Hepatocyte (in vitro differentiated cells): ENCODE measurements around the gene TSPAN4. TPM values are rescaled to one million over a fixed set of nuclear protein-coding genes. Genes with fewer than 3 reads are reported as not detected.

Experiments used
- DNase-seq: peaks from one replicate; pipeline ENCODE4 v3.0.0-alpha.2; 2016; ENCODE audit warnings: low spot score
- H2AFZ ChIP-seq: fragments of 200-600 bp; sonication (generic); 2 replicates; pipeline ENCODE4 v1.6.0; 2016; ENCODE audit warnings: antibody characterized with exemption, mild to moderate bottlenecking
- H3K27ac ChIP-seq: fragments of 200-600 bp; sonication (generic); 2 replicates; pipeline ENCODE4 v1.5.1; 2016; ENCODE audit warnings: mild to moderate bottlenecking
- H3K27me3 ChIP-seq: fragments of 200-600 bp; sonication (generic); 2 replicates; pipeline ENCODE4 v1.6.1; 2016
- H3K36me3 ChIP-seq: fragments of 200-600 bp; sonication (generic); replicated peaks from 2 replicates; pipeline ENCODE4 v1.5.1; 2016; ENCODE audit warnings: low read depth; ENCODE audit not compliant: insufficient read depth
- H3K4me1 ChIP-seq: fragments of 200-600 bp; sonication (generic); 2 replicates; pipeline ENCODE4 v1.5.1; 2016; ENCODE audit warnings: mild to moderate bottlenecking, moderate library complexity; ENCODE audit not compliant: insufficient read depth
- H3K4me2 ChIP-seq: fragments of 200-600 bp; sonication (generic); 2 replicates; pipeline ENCODE4 v1.6.0; 2016
- H3K4me3 ChIP-seq: fragments of 200-600 bp; sonication (generic); 2 replicates; pipeline ENCODE4 v1.5.1; 2016; ENCODE audit warnings: mild to moderate bottlenecking
- H3K79me2 ChIP-seq: fragments of 200-600 bp; sonication (generic); 2 replicates; pipeline ENCODE4 v1.6.0; 2017; ENCODE audit warnings: mild to moderate bottlenecking
- H3K9me2 ChIP-seq: fragments of 200-600 bp; sonication (generic); replicated peaks from 2 replicates; pipeline ENCODE4 v1.6.0; 2017; ENCODE audit warnings: mild to moderate bottlenecking; ENCODE audit not compliant: insufficient read depth
- H3K9me3 ChIP-seq: fragments of 200-600 bp; sonication (generic); 2 replicates; pipeline ENCODE4 v1.5.1; 2016; ENCODE audit warnings: low read depth, mild to moderate bottlenecking
- H4K20me1 ChIP-seq: fragments of 200-600 bp; sonication (generic); 2 replicates; pipeline ENCODE4 v1.6.0; 2016; ENCODE audit warnings: mild to moderate bottlenecking; ENCODE audit not compliant: insufficient read depth, poor library complexity, severe bottlenecking
- CTCF ChIP-seq: fragments of 200-600 bp; sonication (generic); IDR thresholded peaks from 2 replicates; pipeline ENCODE4 v1.5.1; 2016; ENCODE audit warnings: antibody characterized with exemption, mild to moderate bottlenecking; ENCODE audit not compliant: poor library complexity
- EZH2 ChIP-seq: fragments of 200-600 bp; sonication (generic); IDR thresholded peaks from 2 replicates; pipeline ENCODE4 v1.6.1; 2016; ENCODE audit warnings: antibody characterized with exemption, mild to moderate bottlenecking, borderline replicate concordance
- EZH2phosphoT487 ChIP-seq: fragments of 200-600 bp; sonication (generic); IDR thresholded peaks from one replicate; pipeline ENCODE4 v1.6.1; 2018; ENCODE audit warnings: antibody characterized with exemption, mild to moderate bottlenecking, low read depth, moderate library complexity; ENCODE audit not compliant: unreplicated experiment, severe bottlenecking
- WGBS: methylation state at CpG from one replicate; pipeline ENCODE4 v1.1.6; 2016; ENCODE audit warnings: low lambda C conversion rate; ENCODE audit errors: missing lambda C conversion rate; 5-methylcytosine and 5-hydroxymethylcytosine counted together
- polyA plus RNA-seq: library from polyadenylated mRNA; unstranded; fragments of >200 nt; fragmentation: Nextera tagmentation; extraction: Ambion mirVana; gene quantifications from 2 replicates; pipeline ENCODE4 v1.2.1, GENCODE V29; 2016
- total RNA-seq: library from RNA; depleted of rRNA; stranded (reverse); fragments of >200 nt; gene quantifications from 2 replicates; pipeline ENCODE4 v1.2.3, GENCODE V29; 2014

TSPAN4 gene
- total and polyA plus RNA-seq, 2 experiments from 2014 or later, result 82.8 to 148 TPM

GRCh38 chr11:890794-891540, 48.3 kb downstream of the TSPAN4 start:
- TF ChIP-seq EZH2phosphoT487 (no peak), CTCF (no peak), EZH2 (no peak)

GRCh38 chr11:893008-893654, 50.5 kb downstream of the TSPAN4 start:
- Histone ChIP-seq H3K4me3 (no peak overlapping the region), H3K27me3 (no peaks in the 10 kb centered on the region), H3K9me2 (no peaks in the 10 kb centered on the region), H2AFZ (no peak overlapping the region), H3K27ac (no peak overlapping the region), H3K9me3 (no peaks in the 10 kb centered on the region), H3K4me1 (peaks cover 6% of the 10 kb centered on the region), H3K4me2 (no peak overlapping the region), H3K36me3 (no peaks in the 10 kb centered on the region), H3K79me2 (no peaks in the 10 kb centered on the region), H4K20me1 (no peaks in the 10 kb centered on the region)
- 87% methylated on average over 13 of the region's 13 CpGs for WGBS
- DNase-seq, result no peak
- TF ChIP-seq EZH2phosphoT487 (no peak), CTCF (no peak), EZH2 (no peak)

More at GRCh38 chr11:890794-891540, 48.3 kb downstream of the TSPAN4 start:
- Histone ChIP-seq H3K36me3 (no peaks in the 10 kb centered on the region), H3K27me3 (no peaks in the 10 kb centered on the region), H3K9me2 (no peaks in the 10 kb centered on the region), H4K20me1 (no peaks in the 10 kb centered on the region), H2AFZ (no peak overlapping the region), H3K4me2 (peak overlapping the region; percentile 33), H3K9me3 (no peaks in the 10 kb centered on the region), H3K4me1 (peaks cover 6% of the 10 kb centered on the region), H3K27ac (peak overlapping the region; percentile 16), H3K79me2 (no peaks in the 10 kb centered on the region), H3K4me3 (no peak overlapping the region)
- 75% methylated on average over 17 of the region's 27 CpGs for WGBS
- no peak for DNase-seq

- H3K27ac ChIP-seq, result no peak overlapping the region
- no peak for DNase-seq
- H3K27me3 ChIP-seq, result no peaks in the 10 kb centered on the region
- WGBS, result 90% methylated on average over 12 of the region's 12 CpGs
- H3K4me2 ChIP-seq, result no peak overlapping the region
- H3K9me3 ChIP-seq, result no peaks in the 10 kb centered on the region
- H4K20me1 ChIP-seq, result no peaks in the 10 kb centered on the region
- no peak overlapping the region for H2AFZ ChIP-seq
- H3K79me2 ChIP-seq, result no peaks in the 10 kb centered on the region
- TF ChIP-seq EZH2phosphoT487 (no peak), EZH2 (no peak), CTCF (no peak)
- H3K9me2 ChIP-seq, result no peaks in the 10 kb centered on the region
- H3K36me3 ChIP-seq, result no peaks in the 10 kb centered on the region
- peaks cover 6% of the 10 kb centered on the region for H3K4me1 ChIP-seq
- no peak overlapping the region for H3K4me3 ChIP-seq
Observed at GRCh38 chr11:894575-895201, 52.0 kb downstream of the TSPAN4 start.
